HepG2 (cell line): ENCODE results near the gene BTBD17. TPM values are rescaled to one million over a fixed set of nuclear protein-coding genes. Genes with fewer than 3 reads are reported as not detected.

Experiments
- BRF2 ChIP-seq: sonication (generic); formaldehyde crosslinking; IDR thresholded peaks from 2 replicates; pipeline ENCODE4 v1.8.1; 2022; ENCODE audit warnings: mild to moderate bottlenecking, missing genetic modification reagents
- ELK4 ChIP-seq: sonication (generic); formaldehyde crosslinking; IDR thresholded peaks from 2 replicates; pipeline ENCODE4 v1.9.0; 2021; ENCODE audit warnings: missing genetic modification reagents, borderline replicate concordance
- FOXJ3 ChIP-seq: sonication (generic); formaldehyde crosslinking; IDR thresholded peaks from 2 replicates; pipeline ENCODE4 v1.4.0; 2020; ENCODE audit warnings: missing genetic modification reagents, mild to moderate bottlenecking, borderline replicate concordance
- NFIB ChIP-seq: sonication (generic); formaldehyde crosslinking; IDR thresholded peaks from 2 replicates; pipeline ENCODE4 v1.9.0; 2021; ENCODE audit warnings: missing genetic modification reagents, mild to moderate bottlenecking, borderline replicate concordance
- NR2F6 ChIP-seq, 2 experiments: IDR thresholded peaks; 2 replicates each; pipeline ENCODE4 v1.6.1; 2016; ENCODE audit warnings: antibody characterized with exemption in 1 of 2, mild to moderate bottlenecking in 1 of 2
- PAF1 ChIP-seq: IDR thresholded peaks from 2 replicates; pipeline ENCODE4 v1.6.1; 2016; ENCODE audit warnings: missing genetic modification reagents, missing compliant biosample characterization
- PATZ1 ChIP-seq: sonication (generic); formaldehyde crosslinking; IDR thresholded peaks from 2 replicates; pipeline ENCODE4 v1.4.0; 2020; ENCODE audit warnings: missing genetic modification reagents
- SNAPC2 ChIP-seq: sonication (generic); formaldehyde crosslinking; IDR thresholded peaks from 2 replicates; pipeline ENCODE4 v1.8.1; 2022; ENCODE audit warnings: mild to moderate bottlenecking, missing genetic modification reagents
- TFDP1 ChIP-seq: IDR thresholded peaks from 2 replicates; pipeline ENCODE4 v1.6.1; 2016; ENCODE audit warnings: missing compliant biosample characterization, missing genetic modification reagents, borderline replicate concordance
- TRIM22 ChIP-seq: fragments of 450-650 bp; IDR thresholded peaks from 2 replicates; pipeline ENCODE4 v1.6.1; 2017
- ZNF451 ChIP-seq: sonication (generic); formaldehyde crosslinking; IDR thresholded peaks from 2 replicates; pipeline ENCODE4 v1.5.0; 2020; ENCODE audit warnings: mild to moderate bottlenecking, missing genetic modification reagents
- ZNF563 ChIP-seq: sonication (generic); formaldehyde crosslinking; IDR thresholded peaks from 2 replicates; pipeline ENCODE4 v1.8.0; 2022; ENCODE audit warnings: mild to moderate bottlenecking, moderate library complexity, missing genetic modification reagents
- ZNF687 ChIP-seq: sonication (generic); formaldehyde crosslinking; IDR thresholded peaks from 2 replicates; pipeline ENCODE4 v1.5.1; 2020; ENCODE audit warnings: mild to moderate bottlenecking, missing genetic modification reagents, moderate library complexity
- ZNF710 ChIP-seq: sonication (generic); formaldehyde crosslinking; IDR thresholded peaks from 2 replicates; pipeline ENCODE4 v1.5.0; 2020; ENCODE audit warnings: mild to moderate bottlenecking, missing genetic modification reagents, borderline replicate concordance
- ZNF780A ChIP-seq: sonication (generic); formaldehyde crosslinking; IDR thresholded peaks from 2 replicates; pipeline ENCODE4 v1.8.0; 2022; ENCODE audit warnings: mild to moderate bottlenecking, missing genetic modification reagents, moderate library complexity
- polyA plus RNA-seq, 8 experiments: library from polyadenylated mRNA; depleted of rRNA in 3 of 8; stranded (reverse) in 7 of 8; unstranded in 1 of 8; fragments of >200 nt; fragmentation: Illumina TruSeq in 4 of 8; extraction: Trizol in 4 of 8; gene quantifications; 2 replicates each; pipeline versions ENCODE4 v1.2.1 to v1.2.3, GENCODE V29; 2011 to 2016; ENCODE audit warnings: low read depth in 4 of 8, missing spikeins in 1 of 8, mixed read lengths in 1 of 8; ENCODE audit not compliant: insufficient read depth in 1 of 8
- total RNA-seq, 5 experiments: library from RNA; depleted of rRNA; stranded (reverse); fragments of >200 nt; fragmentation: Illumina TruSeq; extraction: Trizol; gene quantifications; 2 replicates each; pipeline ENCODE4 v1.2.3, GENCODE V29; 2016; ENCODE audit warnings: low read depth in 1 of 5

The BTBD17 gene
- total and polyA plus RNA-seq, 2 of the 13 experiments (the other 11 are each of a cell fraction or from before 2014, with no cell fraction given) = not detected

GRCh38 chr17:74368341-74369081 is 6.8 kb upstream of the BTBD17 start (continued):
- no peak for TF ChIP-seq ZNF710 (CRISPR knock-in tag)
- TF ChIP-seq SNAPC2 (CRISPR knock-in tag) = no peak
- no peak for TF ChIP-seq ZNF451 (CRISPR knock-in tag)
- no peak for TF ChIP-seq ELK4 (CRISPR knock-in tag)
- TF ChIP-seq PATZ1 (CRISPR knock-in tag) = peak; percentile 92
- TF ChIP-seq NFIB (CRISPR knock-in tag) = no peak
- TF ChIP-seq FOXJ3 (CRISPR knock-in tag) = no peak
- TF ChIP-seq ZNF563 (CRISPR knock-in tag) = no peak
- no peak for TF ChIP-seq TFDP1 (CRISPR knock-in tag)
- peak; percentile 39 for TF ChIP-seq ZNF687 (CRISPR knock-in tag)
- no peak for TF ChIP-seq NR2F6 (IDR thresholded peaks at IDR 0.05)
- no peak for TF ChIP-seq NR2F6 (CRISPR knock-in tag; IDR thresholded peaks at IDR 0.05)
- TF ChIP-seq PAF1 (CRISPR knock-in tag) = no peak
- TF ChIP-seq BRF2 = no peak
- TF ChIP-seq TRIM22 = no peak
- no peak for TF ChIP-seq ZNF780A (CRISPR knock-in tag)
